GM23248 (cell line): Measurements from ENCODE around the gene SCYL1.

Source experiments
- EZH2 ChIP-seq: fragments of 200-600 bp; sonication (generic); IDR thresholded peaks from 2 replicates; pipeline ENCODE4 v1.6.1; 2018; ENCODE audit warnings: antibody characterized with exemption, mild to moderate bottlenecking; ENCODE audit not compliant: insufficient read depth, poor library complexity, severe bottlenecking
- EZH2phosphoT487 ChIP-seq: fragments of 200-600 bp; sonication (generic); IDR thresholded peaks from 2 replicates; pipeline ENCODE4 v1.6.1; 2018; ENCODE audit warnings: antibody characterized with exemption, moderate library complexity, mild to moderate bottlenecking, low read depth; ENCODE audit not compliant: insufficient read depth

GRCh38 chr11:65574811-65575567, 50.1 kb downstream of the SCYL1 start:
- TF ChIP-seq EZH2: no peak
- no peak for TF ChIP-seq EZH2phosphoT487
